HFF-Myc (cell line): Measurements from ENCODE around the gene PRXL2C.

ENCODE experiments used
- DNase-seq: peaks from one replicate; pipeline ENCODE4 v3.0.0-alpha.2; 2011; ENCODE audit warnings: low read depth; ENCODE audit errors: extremely low read depth
- H3K4me3 ChIP-seq: replicated peaks from 2 replicates; pipeline ENCODE4 v1.5.1; 2011; ENCODE audit warnings: low read depth, mild to moderate bottlenecking, control low read depth, low read length
- TF ChIP-seq, protein P1 (sequence below): IDR thresholded peaks from 2 replicates; pipeline ENCODE4 v1.5.1; 2012; ENCODE audit warnings: mild to moderate bottlenecking, low read depth, low read length, control low read depth; ENCODE audit errors: missing control alignments

The PRXL2C gene

GRCh38 chr9:96621618-96622017 is 33.5 kb downstream of the PRXL2C start:
- no peak overlapping the region for H3K4me3 ChIP-seq
- TF ChIP-seq, protein P1, sequence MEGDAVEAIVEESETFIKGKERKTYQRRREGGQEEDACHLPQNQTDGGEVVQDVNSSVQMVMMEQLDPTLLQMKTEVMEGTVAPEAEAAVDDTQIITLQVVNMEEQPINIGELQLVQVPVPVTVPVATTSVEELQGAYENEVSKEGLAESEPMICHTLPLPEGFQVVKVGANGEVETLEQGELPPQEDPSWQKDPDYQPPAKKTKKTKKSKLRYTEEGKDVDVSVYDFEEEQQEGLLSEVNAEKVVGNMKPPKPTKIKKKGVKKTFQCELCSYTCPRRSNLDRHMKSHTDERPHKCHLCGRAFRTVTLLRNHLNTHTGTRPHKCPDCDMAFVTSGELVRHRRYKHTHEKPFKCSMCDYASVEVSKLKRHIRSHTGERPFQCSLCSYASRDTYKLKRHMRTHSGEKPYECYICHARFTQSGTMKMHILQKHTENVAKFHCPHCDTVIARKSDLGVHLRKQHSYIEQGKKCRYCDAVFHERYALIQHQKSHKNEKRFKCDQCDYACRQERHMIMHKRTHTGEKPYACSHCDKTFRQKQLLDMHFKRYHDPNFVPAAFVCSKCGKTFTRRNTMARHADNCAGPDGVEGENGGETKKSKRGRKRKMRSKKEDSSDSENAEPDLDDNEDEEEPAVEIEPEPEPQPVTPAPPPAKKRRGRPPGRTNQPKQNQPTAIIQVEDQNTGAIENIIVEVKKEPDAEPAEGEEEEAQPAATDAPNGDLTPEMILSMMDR, result no peak
- no peak for DNase-seq

- DNase-seq, result no peak
- H3K4me3 ChIP-seq, result no peak overlapping the region
- TF ChIP-seq, protein P1, result no peak
These were observed 34.3 kb downstream of the PRXL2C start for GRCh38 chr9:96620832-96621269.

GRCh38 chr9:96620181-96620514 is 35.0 kb downstream of the PRXL2C start:
- no peak for DNase-seq
- TF ChIP-seq, protein P1, result no peak
- peak overlapping the region; percentile 48 for H3K4me3 ChIP-seq

GRCh38 chr9:96619491-96620180 is 35.5 kb downstream of the PRXL2C start, which contains the start of gene CDC14B:
Gene CDC14B, minus strand, starts transcription at chr9:96619843. Its CDS starts 465 bp downstream, at chr9:96619378.
- H3K4me3 ChIP-seq, result peak within 1 kb of the TSS; percentile 61
- peak; percentile 54 for DNase-seq
- TF ChIP-seq, protein P1, result no peak

- peak overlapping the region; percentile 61 for H3K4me3 ChIP-seq
These were observed 36.0 kb downstream of the PRXL2C start for GRCh38 chr9:96619124-96619465.

GRCh38 chr9:96618209-96619123 is 36.7 kb downstream of the PRXL2C start:
- TF ChIP-seq, protein P1, result no peak
- H3K4me3 ChIP-seq, result peak overlapping the region; percentile 61
- DNase-seq, result no peak

More at GRCh38 chr9:96619124-96619465, 36.0 kb downstream of the PRXL2C start:
- no peak for DNase-seq
- TF ChIP-seq, protein P1, result no peak
